GM19043 (cell line): Measurements from ENCODE around the gene RAET1L.
"Not testable (repeated sequence)": the region's sequence is repeated elsewhere in the genome, so short reads cannot be mapped to it uniquely, and the experiment has no call there.

Experiments used
- ATAC-seq: cut with Tn5 transposase; IDR thresholded peaks from one replicate; pipeline ENCODE4 v1.9.1; 2021; ENCODE audit warnings: low read depth; ENCODE audit not compliant: unreplicated experiment

Gene RAET1L

GRCh38 chr6:150018846-150019580 is 6.3 kb downstream of the RAET1L start:
- ATAC-seq, result no peak

GRCh38 chr6:150017186-150017521 is 8.2 kb downstream of the RAET1L start:
- ATAC-seq, result not testable (repeated sequence)

- peak; percentile 61 for ATAC-seq
These were observed 8.8 kb downstream of the RAET1L start for GRCh38 chr6:150016324-150017185.

GRCh38 chr6:150015281-150016001 is 9.9 kb downstream of the RAET1L start:
- ATAC-seq, result not testable (repeated sequence)

- ATAC-seq, result not testable (repeated sequence)
These were observed 10.6 kb downstream of the RAET1L start for GRCh38 chr6:150014623-150015280.

- ATAC-seq, result not testable (repeated sequence)
These were observed 11.3 kb downstream of the RAET1L start for GRCh38 chr6:150013785-150014622.

GRCh38 chr6:150012846-150013784 is 12.2 kb downstream of the RAET1L start:
- not testable (repeated sequence) for ATAC-seq

GRCh38 chr6:150008588-150008987 is 16.7 kb downstream of the RAET1L start:
- ATAC-seq, result no peak

- ATAC-seq, result no peak
These were observed 18.3 kb downstream of the RAET1L start for GRCh38 chr6:150006961-150007464.

GRCh38 chr6:150005761-150006651 is 19.3 kb downstream of the RAET1L start:
- ATAC-seq, result no peak

- ATAC-seq, result peak; percentile 65
These were observed 20.3 kb downstream of the RAET1L start for GRCh38 chr6:150004783-150005717.

- no peak for ATAC-seq
These were observed 21.1 kb downstream of the RAET1L start for GRCh38 chr6:150004101-150004782.

- not testable (repeated sequence) for ATAC-seq
These were observed 21.7 kb downstream of the RAET1L start for GRCh38 chr6:150003599-150003998.

GRCh38 chr6:150002710-150003109 is 22.6 kb downstream of the RAET1L start:
- no peak for ATAC-seq

GRCh38 chr6:150001295-150002008 is 23.9 kb downstream of the RAET1L start:
- ATAC-seq, result peak; percentile 40
